ENCODE data around the gene PPP1R10.

PPP1R10 gene

DNA sequence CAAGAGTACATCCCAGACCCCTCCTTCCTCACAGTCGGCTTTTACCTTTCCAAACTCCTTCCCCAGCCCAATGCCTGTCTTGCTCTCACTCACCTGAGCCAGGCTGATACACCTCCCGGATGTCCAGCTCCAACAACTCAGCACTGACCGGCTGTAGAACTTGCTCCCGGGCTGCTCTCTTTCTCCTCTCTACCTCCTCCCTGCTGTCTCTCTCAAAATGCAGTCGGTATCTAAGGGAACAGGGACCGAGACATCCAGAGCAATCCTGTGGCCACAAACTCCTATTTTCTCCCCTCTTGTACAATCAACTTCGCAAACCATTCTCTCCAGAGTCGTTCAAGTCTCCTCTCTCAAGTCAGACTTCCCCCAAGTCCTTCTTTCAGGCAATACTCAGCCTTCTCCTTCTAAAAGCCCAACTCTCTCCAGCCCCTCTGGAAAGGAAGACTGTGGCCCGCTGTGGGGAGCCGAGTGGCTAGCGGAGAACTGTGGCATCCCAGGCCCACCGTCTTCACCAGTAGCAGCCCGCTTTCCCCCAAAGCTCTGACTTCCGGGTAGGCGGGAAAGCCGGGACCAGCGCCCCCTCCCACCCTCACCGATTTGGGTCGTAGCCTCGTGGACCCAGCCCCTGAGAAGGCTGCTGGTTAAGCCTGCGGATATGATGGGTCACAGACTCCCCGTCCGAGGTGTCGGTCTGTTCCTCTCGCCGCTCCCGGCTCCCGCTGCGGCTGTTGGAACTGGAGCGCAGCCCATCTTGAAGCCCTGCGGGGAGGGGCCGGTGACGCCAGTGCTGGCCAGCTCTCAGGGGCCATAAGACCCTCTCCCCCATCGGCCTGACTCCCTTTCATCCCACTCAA lies 61.9 kb downstream of the PPP1R10 start:
- no peak for DNase-seq

DNA sequence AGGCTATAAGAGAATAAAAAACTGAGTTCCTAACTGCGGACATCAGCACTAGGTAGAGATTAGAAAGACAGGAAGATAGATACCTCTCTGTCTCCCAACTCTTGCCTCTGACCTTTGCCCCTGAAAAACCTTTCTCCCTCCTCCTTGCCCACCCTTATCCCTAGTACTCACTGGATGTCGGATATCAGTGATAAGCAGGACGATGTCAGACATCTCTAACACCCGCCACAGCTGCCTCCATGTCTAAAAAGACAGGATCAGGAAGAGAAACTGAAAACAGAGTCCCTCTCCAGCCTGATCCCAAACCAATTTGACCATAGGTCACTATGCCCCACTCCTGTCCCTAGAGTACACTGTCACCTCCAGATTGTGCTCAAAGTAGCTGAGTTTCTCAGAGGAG lies 62.6 kb downstream of the PPP1R10 start:
- DNase-seq: no peak

All from stimulated activated naive CD4-positive, alpha-beta T cell treated with Interleukin-2 at 50 U/mL for 16 hours (primary cell).